ENCODE measurements around the gene TPM3.
A peak's percentile ranks its signal among the peaks of the same experiment; 100 is the strongest.
"Not testable (repeated sequence)": the region's sequence is repeated elsewhere in the genome, so short reads cannot be mapped to it uniquely, and the experiment has no call there.

TPM3 gene

GRCh38 chr1:154191990-154192461 is at the start of gene TPM3:
Gene TPM3, minus strand, starts transcription at chr1:154192100. Its CDS starts 82 bp downstream, at chr1:154192018.
- Mint-ChIP-seq H3K9me3 (no peaks in the 10 kb centered on the region), H3K36me3 (no peaks in the 10 kb centered on the region), H3K27me3 (peaks cover 26 to 31% of the 10 kb centered on the region in 2 donors), H3K4me3 (no peak within 1 kb of the TSS), H3K4me1 (peaks cover 9 to 16% of the 10 kb centered on the region in 2 donors), H3K27ac (no peak within 1 kb of the TSS)
- no peak for DNase-seq
- peak; percentile 59 to 80 for ATAC-seq (replicated peaks)

- Mint-ChIP-seq H3K4me3 (no peak overlapping the region), H3K36me3 (peaks cover 49 to 62% of the 10 kb centered on the region in 2 donors), H3K27ac (no peak overlapping the region), H3K9me3 (no peaks in the 10 kb centered on the region), H3K4me1 (peaks cover 8 to 12% of the 10 kb centered on the region in 2 donors), H3K27me3 (no peaks in the 10 kb centered on the region)
- ATAC-seq (replicated peaks) = no peak
- DNase-seq = no peak
Observed at GRCh38 chr1:154240294-154240833, 48.5 kb upstream of the TPM3 start.

GRCh38 chr1:154239491-154239890 is 47.6 kb upstream of the TPM3 start:
- Mint-ChIP-seq H3K4me1 (peaks cover 8 to 12% of the 10 kb centered on the region in 2 donors), H3K36me3 (peaks cover 56 to 70% of the 10 kb centered on the region in 2 donors), H3K27ac (no peak overlapping the region), H3K4me3 (no peak overlapping the region), H3K9me3 (no peaks in the 10 kb centered on the region), H3K27me3 (no peaks in the 10 kb centered on the region)
- no peak for ATAC-seq (replicated peaks)
- DNase-seq = no peak

GRCh38 chr1:154237880-154238506 is 46.1 kb upstream of the TPM3 start:
- peaks cover 52 to 67% of the 10 kb centered on the region in 2 donors for H3K36me3 Mint-ChIP-seq

GRCh38 chr1:154237435-154237834 is 45.5 kb upstream of the TPM3 start:
- peaks cover 49 to 62% of the 10 kb centered on the region in 2 donors for H3K36me3 Mint-ChIP-seq
- H3K27me3 Mint-ChIP-seq = no peaks in the 10 kb centered on the region
- DNase-seq (no peak), ATAC-seq (replicated peaks) (no peak)
- H3K4me1 Mint-ChIP-seq = peaks cover 10 to 17% of the 10 kb centered on the region in 2 donors
- H3K9me3 Mint-ChIP-seq = no peaks in the 10 kb centered on the region
- no peak overlapping the region for H3K27ac Mint-ChIP-seq
- no peak overlapping the region for H3K4me3 Mint-ChIP-seq

More at GRCh38 chr1:154237880-154238506, 46.1 kb upstream of the TPM3 start:
- no peak for ATAC-seq (replicated peaks)
- no peak overlapping the region for H3K4me3 Mint-ChIP-seq
- H3K27me3 Mint-ChIP-seq = no peaks in the 10 kb centered on the region
- DNase-seq = no peak
- peaks cover 10 to 17% of the 10 kb centered on the region in 2 donors for H3K4me1 Mint-ChIP-seq
- peak overlapping the region; percentile 20 for H3K27ac Mint-ChIP-seq
- H3K9me3 Mint-ChIP-seq = no peaks in the 10 kb centered on the region

- no peak for DNase-seq
- Mint-ChIP-seq H3K27ac (no peak overlapping the region), H3K36me3 (peaks cover 46 to 58% of the 10 kb centered on the region in 2 donors), H3K4me1 (peaks cover 10 to 17% of the 10 kb centered on the region in 2 donors), H3K9me3 (no peaks in the 10 kb centered on the region), H3K27me3 (no peaks in the 10 kb centered on the region), H3K4me3 (no peak overlapping the region)
- ATAC-seq (replicated peaks) = no peak
Observed at GRCh38 chr1:154236855-154237254, 45.0 kb upstream of the TPM3 start.

DNA sequence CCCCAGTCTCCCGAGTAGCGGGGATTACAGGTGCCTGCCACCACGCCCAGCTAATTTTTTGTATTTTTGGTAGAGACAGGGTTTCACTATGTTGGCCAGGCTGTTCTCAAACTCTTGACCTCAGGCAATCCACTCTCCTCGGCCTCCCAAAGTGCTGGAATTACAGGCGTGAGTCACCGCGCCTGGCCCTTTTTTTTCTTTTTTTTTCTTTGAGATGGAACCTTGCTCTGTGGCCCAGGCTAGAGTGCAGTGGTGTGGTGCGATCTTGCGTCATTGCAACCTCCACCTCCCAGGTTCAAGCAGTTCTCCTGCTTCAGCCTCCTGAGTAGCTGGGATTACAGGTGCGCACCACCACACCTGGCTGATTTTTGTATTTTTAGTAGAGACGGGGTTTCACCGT is 41.2 kb upstream of the TPM3 start:
- not testable (repeated sequence) for H3K4me3 Mint-ChIP-seq; H3K27me3 Mint-ChIP-seq; ATAC-seq (replicated peaks); H3K9me3 Mint-ChIP-seq; DNase-seq; H3K27ac Mint-ChIP-seq
- H3K36me3 Mint-ChIP-seq = peaks cover 40 to 62% of the 10 kb centered on the region in 2 donors
- peaks cover 7 to 16% of the 10 kb centered on the region in 2 donors for H3K4me1 Mint-ChIP-seq

DNA sequence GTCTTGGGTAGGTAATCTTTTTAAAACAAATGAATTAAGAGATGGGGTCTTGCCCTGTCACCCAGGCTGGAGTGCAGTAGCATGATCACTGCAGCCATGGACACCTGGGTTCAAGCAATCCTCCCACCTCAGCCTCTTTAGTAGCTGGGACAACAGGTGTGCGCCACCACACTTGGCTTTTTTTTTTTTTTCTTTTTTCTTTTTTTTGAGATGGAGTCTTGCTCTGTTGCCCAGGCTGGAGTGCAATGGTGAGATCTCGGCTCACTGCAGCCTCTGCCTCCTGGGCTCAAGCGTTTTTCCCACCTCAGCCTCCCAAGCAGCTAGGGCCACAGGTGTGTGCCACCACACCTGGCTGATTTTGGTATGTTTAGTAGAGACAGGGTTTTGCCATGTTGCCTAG is 39.2 kb upstream of the TPM3 start:
- H3K4me3 Mint-ChIP-seq; H3K27me3 Mint-ChIP-seq; H3K9me3 Mint-ChIP-seq; H3K27ac Mint-ChIP-seq; DNase-seq; ATAC-seq (replicated peaks): not testable (repeated sequence)
- Mint-ChIP-seq H3K36me3 (peaks cover 37 to 62% of the 10 kb centered on the region in 2 donors), H3K4me1 (peaks cover 9 to 29% of the 10 kb centered on the region in 2 donors)

- peaks cover 28 to 59% of the 10 kb centered on the region in 2 donors for H3K4me1 Mint-ChIP-seq
Observed at GRCh38 chr1:154225370-154225769, 33.5 kb upstream of the TPM3 start.

DNA sequence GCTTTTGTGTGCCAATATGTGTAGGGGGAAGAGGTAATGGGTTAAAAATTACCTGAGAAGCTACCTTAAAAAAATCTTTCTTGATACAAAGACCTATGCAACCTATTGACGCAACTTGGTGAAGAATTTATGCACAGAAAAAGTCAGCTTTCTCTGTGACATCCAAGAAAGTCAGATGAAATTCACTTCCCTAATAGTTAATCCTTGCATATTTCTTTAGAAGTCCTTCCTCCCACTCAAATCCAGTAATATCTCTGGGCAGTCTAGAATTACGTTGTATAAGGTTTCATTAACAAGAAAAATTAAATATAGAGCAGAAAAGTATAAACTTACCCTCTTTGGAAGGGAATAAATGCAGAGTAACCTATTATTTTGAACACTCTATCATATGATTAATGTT is 31.7 kb upstream of the TPM3 start:
- ATAC-seq (replicated peaks) (no peak), DNase-seq (no peak)
- peaks cover 30 to 68% of the 10 kb centered on the region in 2 donors for H3K4me1 Mint-ChIP-seq
- H3K9me3 Mint-ChIP-seq = no peaks in the 10 kb centered on the region
- peak overlapping the region; percentile 37 for H3K27ac Mint-ChIP-seq
- H3K36me3 Mint-ChIP-seq = peaks cover 41 to 64% of the 10 kb centered on the region in 2 donors
- no peaks in the 10 kb centered on the region for H3K27me3 Mint-ChIP-seq
- peak overlapping the region; percentile 41 to 70 for H3K4me3 Mint-ChIP-seq

More at GRCh38 chr1:154225370-154225769, 33.5 kb upstream of the TPM3 start:
- DNase-seq = no peak
- H3K27ac Mint-ChIP-seq = no peak overlapping the region
- H3K4me3 Mint-ChIP-seq = no peak overlapping the region
- no peaks in the 10 kb centered on the region for H3K9me3 Mint-ChIP-seq
- ATAC-seq (replicated peaks) = no peak
- H3K36me3 Mint-ChIP-seq = peaks cover 36 to 61% of the 10 kb centered on the region in 2 donors
- H3K27me3 Mint-ChIP-seq = no peaks in the 10 kb centered on the region

DNA sequence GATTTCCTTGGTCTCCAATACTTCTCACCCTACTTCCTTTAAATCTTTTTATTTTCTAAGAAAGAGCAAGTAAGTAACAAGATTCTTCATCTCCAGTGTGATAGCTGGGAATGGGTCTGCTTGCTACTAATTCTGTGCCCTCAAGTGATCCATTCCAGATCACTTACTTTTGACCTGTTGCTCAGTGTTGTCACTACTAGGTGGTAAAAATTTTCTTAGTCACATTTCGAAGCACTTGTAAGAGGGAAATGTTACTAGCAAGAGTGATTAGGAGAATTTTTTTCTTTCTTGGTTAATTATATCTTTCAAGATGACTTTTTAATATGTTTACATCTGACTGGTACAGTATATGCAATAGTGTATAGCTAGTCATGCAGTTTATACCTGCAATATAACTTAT is 31.0 kb upstream of the TPM3 start:
- Mint-ChIP-seq H3K36me3 (peaks cover 39 to 62% of the 10 kb centered on the region in 2 donors), H3K27me3 (no peaks in the 10 kb centered on the region), H3K4me1 (peaks cover 32 to 69% of the 10 kb centered on the region in 2 donors), H3K27ac (peak overlapping the region; percentile 51), H3K9me3 (no peaks in the 10 kb centered on the region), H3K4me3 (peak overlapping the region; percentile 70 to 75)
- DNase-seq (no peak), ATAC-seq (replicated peaks) (no peak)

GRCh38 chr1:154222518-154222917 is 30.6 kb upstream of the TPM3 start:
- ATAC-seq (replicated peaks) = no peak

GRCh38 chr1:154221278-154222001 is 29.5 kb upstream of the TPM3 start:
- peak overlapping the region; percentile 95 to 96 for H3K4me3 Mint-ChIP-seq
- ATAC-seq (replicated peaks) = peak; percentile 33 to 39

More at GRCh38 chr1:154222518-154222917, 30.6 kb upstream of the TPM3 start:
- peaks cover 32 to 73% of the 10 kb centered on the region in 2 donors for H3K4me1 Mint-ChIP-seq
- peak overlapping the region; percentile 95 to 96 for H3K4me3 Mint-ChIP-seq
- H3K9me3 Mint-ChIP-seq = no peaks in the 10 kb centered on the region
- peaks cover 43 to 62% of the 10 kb centered on the region in 2 donors for H3K36me3 Mint-ChIP-seq
- peak overlapping the region; percentile 99 for H3K27ac Mint-ChIP-seq
- DNase-seq = no peak
- H3K27me3 Mint-ChIP-seq = no peaks in the 10 kb centered on the region

DNA sequence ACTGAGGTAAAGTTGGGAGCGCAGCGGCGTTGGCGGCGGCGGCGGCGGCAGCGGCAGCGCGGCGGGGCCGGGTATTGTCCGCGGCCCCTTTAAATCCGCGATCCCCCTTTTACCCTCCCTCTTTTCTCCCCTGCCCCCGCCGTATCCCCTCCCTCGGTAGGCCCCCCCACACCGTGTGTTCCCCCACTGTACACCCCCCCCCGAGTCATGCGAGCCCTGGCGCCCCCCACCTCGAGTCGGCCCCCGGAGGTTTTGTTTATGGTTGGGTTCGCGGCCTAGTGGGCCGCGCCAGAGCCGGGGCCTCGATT is 29.0 kb upstream of the TPM3 start:
- H3K36me3 Mint-ChIP-seq = peaks cover 40 to 54% of the 10 kb centered on the region in 2 donors
- peak overlapping the region; percentile 99 for H3K27ac Mint-ChIP-seq
- H3K4me3 Mint-ChIP-seq = peak overlapping the region; percentile 95 to 96
- no peaks in the 10 kb centered on the region for H3K27me3 Mint-ChIP-seq
- no peaks in the 10 kb centered on the region for H3K9me3 Mint-ChIP-seq
- peaks cover 30 to 72% of the 10 kb centered on the region in 2 donors for H3K4me1 Mint-ChIP-seq
- no peak for ATAC-seq (replicated peaks)
- DNase-seq = no peak

More at GRCh38 chr1:154221278-154222001, 29.5 kb upstream of the TPM3 start:
- Mint-ChIP-seq H3K36me3 (peaks cover 40 to 55% of the 10 kb centered on the region in 2 donors), H3K27me3 (no peaks in the 10 kb centered on the region), H3K27ac (peak overlapping the region; percentile 99), H3K9me3 (no peaks in the 10 kb centered on the region), H3K4me1 (peaks cover 33 to 72% of the 10 kb centered on the region in 2 donors)
- DNase-seq = peak; percentile 48

All from stimulated activated naive B cell treated with anti-CD40 and anti-IgM and Interleukin-4, amounts not matched to agents 10 μg/mL and 1 μg/mL and 100 μg/mL, for 72 hours (primary cell).